ENCODE results near the gene TRIM22. TPM values are rescaled to one million over a fixed set of nuclear protein-coding genes. Genes with fewer than 3 reads are reported as not detected.

The TRIM22 gene
- total and polyA plus RNA-seq, 9 of the 15 experiments (the other 6 are each of a cell fraction or from before 2014, with no cell fraction given), result 0.06 to 1.1 (median 0.18) TPM; not detected in 2

- intact Hi-C loops (cut with micrococcal nuclease), result no loop called here
- CTCF ChIA-PET (ENCODE audit: low intra/inter-chr PET ratio), result no interaction called here
Measured at GRCh38 chr11:5646139-5646538, 43.5 kb upstream of the TRIM22 start.

DNA sequence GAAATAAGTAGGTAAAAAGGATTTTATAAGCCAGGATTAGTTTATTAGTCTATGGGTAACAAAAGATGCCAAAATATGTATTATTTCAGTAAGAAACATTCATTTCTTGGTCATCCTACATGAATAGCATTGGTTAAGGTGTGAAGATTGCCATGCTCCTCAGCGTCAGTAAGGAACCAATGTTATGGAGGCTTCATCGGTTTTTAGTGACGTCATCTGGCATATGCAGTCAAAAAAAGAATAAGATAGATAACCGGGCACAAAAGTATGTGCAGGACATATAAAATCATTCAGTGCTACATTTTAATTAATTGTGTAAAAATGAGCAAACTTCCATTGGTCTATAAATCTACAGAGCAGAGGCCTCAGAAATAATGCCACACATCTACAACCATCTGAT, 34.1 kb upstream of the TRIM22 start:
- H2AFZ ChIP-seq (ENCODE audit: low read depth, low read length), result no peak overlapping the region
- intact Hi-C loops (cut with micrococcal nuclease), result no loop called here
- BruUV-seq (replicated peaks), result no TSS peak
- TF ChIP-seq ZNF124 (CRISPR knock-in tag; IDR thresholded peaks at IDR 0.05) (no peak), ZBTB17 (CRISPR knock-in tag; IDR thresholded peaks at IDR 0.05) (no peak), KHSRP (IDR thresholded peaks at IDR 0.05) (no peak), ATF7 (IDR thresholded peaks at IDR 0.05) (peak; percentile 32; the same call in 1 of the 2 replicates), BDP1 (IDR thresholded peaks at IDR 0.05; ENCODE audit: insufficient read depth, insufficient read length) (no peak), RBFOX2 (IDR thresholded peaks at IDR 0.05; ENCODE audit: low read depth, low read length) (no peak), ZNF253 (CRISPR knock-in tag; conservative IDR thresholded peaks at IDR 0.05) (no peak), ATF1 (CRISPR knock-in tag; IDR thresholded peaks at IDR 0.05) (no peak), ATF1 (tag; IDR thresholded peaks at IDR 0.05) (0 out of 2 replicates have a peak, but pooled peaks have one; percentile 39)
- TF ChIP-seq, protein P1, sequence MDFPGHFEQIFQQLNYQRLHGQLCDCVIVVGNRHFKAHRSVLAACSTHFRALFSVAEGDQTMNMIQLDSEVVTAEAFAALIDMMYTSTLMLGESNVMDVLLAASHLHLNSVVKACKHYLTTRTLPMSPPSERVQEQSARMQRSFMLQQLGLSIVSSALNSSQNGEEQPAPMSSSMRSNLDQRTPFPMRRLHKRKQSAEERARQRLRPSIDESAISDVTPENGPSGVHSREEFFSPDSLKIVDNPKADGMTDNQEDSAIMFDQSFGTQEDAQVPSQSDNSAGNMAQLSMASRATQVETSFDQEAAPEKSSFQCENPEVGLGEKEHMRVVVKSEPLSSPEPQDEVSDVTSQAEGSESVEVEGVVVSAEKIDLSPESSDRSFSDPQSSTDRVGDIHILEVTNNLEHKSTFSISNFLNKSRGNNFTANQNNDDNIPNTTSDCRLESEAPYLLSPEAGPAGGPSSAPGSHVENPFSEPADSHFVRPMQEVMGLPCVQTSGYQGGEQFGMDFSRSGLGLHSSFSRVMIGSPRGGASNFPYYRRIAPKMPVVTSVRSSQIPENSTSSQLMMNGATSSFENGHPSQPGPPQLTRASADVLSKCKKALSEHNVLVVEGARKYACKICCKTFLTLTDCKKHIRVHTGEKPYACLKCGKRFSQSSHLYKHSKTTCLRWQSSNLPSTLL (IDR thresholded peaks at IDR 0.05), result no peak

More at GRCh38 chr11:5646139-5646538, 43.5 kb upstream of the TRIM22 start:
- POLR2A ChIA-PET, result interaction anchor here (0.6 to 1.0 kb wide), 3 partner anchors 12 to 837 kb away, joined by 3 to 4 read pairs (median 3); partner anchors contain the start of gene TRIM5
- in situ Hi-C loops (cut with MboI), result no loop called here
- Histone ChIP-seq H4K20me1 (replicated peaks; ENCODE audit: control insufficient read depth, insufficient read depth, low read length) (no peaks in the 10 kb centered on the region), H3K27ac (ENCODE audit: extremely low read depth, low read depth, low read length) (no peak overlapping the region), H3K9ac (ENCODE audit: insufficient read depth in 1 of 2, low read depth in 2 of 2, low read length in 2 of 2) (no peak overlapping the region), H3K36me3 (ENCODE audit: control insufficient read depth, insufficient read depth, low read length) (no peaks in the 10 kb centered on the region), H3K4me1 (replicated peaks in 1 of 2; ENCODE audit: control insufficient read depth in 2 of 2, insufficient read depth in 2 of 2, low read length in 2 of 2) (no peaks in the 10 kb centered on the region), H2AFZ (ENCODE audit: low read depth, low read length) (no peak overlapping the region), H3K4me2 (ENCODE audit: insufficient read depth, low read length) (no peak overlapping the region), H3K79me2 (ENCODE audit: control insufficient read depth, insufficient read depth, low read length) (no peaks in the 10 kb centered on the region), H3K9me3 (replicated peaks; ENCODE audit: control insufficient read depth, insufficient read depth, low read depth, low read length) (no peaks in the 10 kb centered on the region), H3K4me3 (no peak overlapping the region), H3K27me3 (ENCODE audit: control insufficient read depth in 2 of 2, insufficient read depth in 2 of 2, low read length in 2 of 2) (no peaks in the 10 kb centered on the region; a peak in 1 of 5 replicates), H3K9me1 (ENCODE audit: control insufficient read depth, insufficient read depth, low read length) (no peaks in the 10 kb centered on the region)
- BruUV-seq (replicated peaks), result no TSS peak
- no peak for FAIRE-seq
- no peak for DNase-seq (ENCODE audit: extremely low read depth in 1 of 4, low spot score in 3 of 4)
- 12% methylated on average over 3 of the region's 3 CpGs for WGBS (ENCODE audit: insufficient coverage, low coverage, missing lambda C conversion rate)
- ATAC-seq, result no peak
- TF ChIP-seq ZNF830 (CRISPR knock-in tag; IDR thresholded peaks at IDR 0.05), result no peak
- TF ChIP-seq, protein P2, sequence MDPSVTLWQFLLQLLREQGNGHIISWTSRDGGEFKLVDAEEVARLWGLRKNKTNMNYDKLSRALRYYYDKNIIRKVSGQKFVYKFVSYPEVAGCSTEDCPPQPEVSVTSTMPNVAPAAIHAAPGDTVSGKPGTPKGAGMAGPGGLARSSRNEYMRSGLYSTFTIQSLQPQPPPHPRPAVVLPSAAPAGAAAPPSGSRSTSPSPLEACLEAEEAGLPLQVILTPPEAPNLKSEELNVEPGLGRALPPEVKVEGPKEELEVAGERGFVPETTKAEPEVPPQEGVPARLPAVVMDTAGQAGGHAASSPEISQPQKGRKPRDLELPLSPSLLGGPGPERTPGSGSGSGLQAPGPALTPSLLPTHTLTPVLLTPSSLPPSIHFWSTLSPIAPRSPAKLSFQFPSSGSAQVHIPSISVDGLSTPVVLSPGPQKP (CRISPR knock-in tag; IDR thresholded peaks at IDR 0.05), result no peak

More for the DNA sequence above, 34.1 kb upstream of the TRIM22 start:
- Histone ChIP-seq H3K4me3 (no peak overlapping the region), H3K4me2 (ENCODE audit: insufficient read depth, low read length) (no peak overlapping the region), H3K9me3 (replicated peaks; ENCODE audit: control insufficient read depth, insufficient read depth, low read depth, low read length) (no peaks in the 10 kb centered on the region), H3K4me1 (replicated peaks in 1 of 2; ENCODE audit: control insufficient read depth in 2 of 2, insufficient read depth in 2 of 2, low read length in 2 of 2) (no peaks in the 10 kb centered on the region), H4K20me1 (replicated peaks; ENCODE audit: control insufficient read depth, insufficient read depth, low read length) (no peaks in the 10 kb centered on the region), H3K36me3 (ENCODE audit: control insufficient read depth, insufficient read depth, low read length) (no peaks in the 10 kb centered on the region), H3K9ac (ENCODE audit: insufficient read depth in 1 of 2, low read depth in 2 of 2, low read length in 2 of 2) (no peak overlapping the region), H3K9me1 (ENCODE audit: control insufficient read depth, insufficient read depth, low read length) (no peaks in the 10 kb centered on the region), H3K79me2 (ENCODE audit: control insufficient read depth, insufficient read depth, low read length) (no peaks in the 10 kb centered on the region), H3K27me3 (ENCODE audit: control insufficient read depth in 2 of 2, insufficient read depth in 2 of 2, low read length in 2 of 2) (no peaks in the 10 kb centered on the region), H3K27ac (ENCODE audit: extremely low read depth, low read depth, low read length) (no peak overlapping the region)
- no peak for FAIRE-seq
- no peak for ATAC-seq
- 39% methylated on average over 4 of the region's 4 CpGs for WGBS (ENCODE audit: insufficient coverage, low coverage, missing lambda C conversion rate)
- in situ Hi-C loops (cut with MboI), result no loop called here
- ChIA-PET POLR2A (no interaction called here), CTCF (ENCODE audit: low intra/inter-chr PET ratio) (no interaction called here)
- DNase-seq (ENCODE audit: extremely low read depth in 1 of 4, low spot score in 3 of 4), result no peak

All from K562 (cell line).